HepG2 (cell line): Measurements from ENCODE around the gene GSAP. TPM values are rescaled to one million over a fixed set of nuclear protein-coding genes. Genes with fewer than 3 reads are reported as not detected.

Experiments
- ATAC-seq: fragments of 200-7000 bp; cut with Tn5 transposase; 3 replicates; pipeline ENCODE4 v1.9.1; 2020; ENCODE audit warnings: mild to moderate bottlenecking, moderate library complexity
- BruUV-seq: library from RNA; stranded (reverse); fragments of 400-500 nt; replicated peaks from 2 replicates; lab custom pipeline; 2021; lab: Mats Ljungman, UMichigan
- CTCF ChIA-PET: fragments of 300-600 bp; formaldehyde crosslinking; extraction: SDS; loops from one replicate; lab custom pipeline; 2021; ENCODE audit warnings: low total read pairs, inconsistent platforms, low intra/inter-chr PET ratio; lab: Yijun Ruan, JAX
- POLR2A ChIA-PET: fragments of 350-600 bp; sonication (Branson Sonifier 250); formaldehyde crosslinking; loops from one replicate; lab custom pipeline; 2020; ENCODE audit warnings: antibody characterized with exemption, inconsistent platforms; lab: Yijun Ruan, JAX
- DNase-seq: peaks from one replicate; pipeline ENCODE4 v3.0.0-alpha.2; 2015; ENCODE audit warnings: low spot score
- FAIRE-seq: peaks from 3 replicates; lab custom pipeline; 2011; peaks lifted over from hg19 to GRCh38; lab: Jason Lieb, UNC
- H2AFZ ChIP-seq: one replicate; pipeline ENCODE4 v1.6.1; 2011; ENCODE audit warnings: low read length, inconsistent platforms
- H3K27ac ChIP-seq: fragments of 300-600 bp; 3 replicates; pipeline ENCODE4 v1.8.0; 2011; ENCODE audit warnings: mixed run types, mild to moderate bottlenecking, mixed read lengths, low read length, inconsistent platforms; ENCODE audit not compliant: insufficient read depth; ENCODE audit errors: extremely low read length
- H3K27me3 ChIP-seq, 2 experiments: fragments of 200-600 bp in 1 of 2; 2 replicates in 1 of 2; 3 replicates in 1 of 2; pipeline versions ENCODE4 v1.6.0 to v1.8.0; 2011; ENCODE audit warnings: low read length in 2 of 2, mild to moderate bottlenecking in 2 of 2, moderate library complexity in 2 of 2, inconsistent platforms in 1 of 2; ENCODE audit not compliant: insufficient read depth in 2 of 2, control insufficient read depth in 1 of 2
- H3K36me3 ChIP-seq, 2 experiments: fragments of 200-600 bp in 1 of 2; replicated peaks in 1 of 2; 2 replicates in 1 of 2; 3 replicates in 1 of 2; pipeline versions ENCODE4 v1.5.1 to v1.8.0; 2011; ENCODE audit warnings: low read length in 2 of 2, inconsistent platforms in 1 of 2; ENCODE audit not compliant: insufficient read depth in 2 of 2, control insufficient read depth in 1 of 2
- H3K4me1 ChIP-seq: 2 replicates; pipeline ENCODE4 v1.5.1; 2012; ENCODE audit warnings: low read length, inconsistent platforms; ENCODE audit not compliant: insufficient read depth
- H3K4me2 ChIP-seq: 2 replicates; pipeline ENCODE4 v1.6.0; 2011; ENCODE audit warnings: low read depth, low read length, inconsistent platforms
- H3K4me3 ChIP-seq, 3 experiments: fragments of 200-600 bp in 1 of 3; sonication (generic), shearing (Covaris generic) in 1 of 3; replicated peaks in 1 of 3; 2 replicates each; pipeline ENCODE4 v1.5.1; 2011 to 2016; ENCODE audit warnings: low read length in 3 of 3, inconsistent platforms in 2 of 3, low read depth in 2 of 3, mild to moderate bottlenecking in 2 of 3, control low read depth in 1 of 3, mixed read lengths in 1 of 3; ENCODE audit not compliant: insufficient read depth in 1 of 3
- H3K79me2 ChIP-seq: one replicate; pipeline ENCODE4 v1.6.1; 2011; ENCODE audit warnings: low read length, inconsistent platforms; ENCODE audit not compliant: insufficient read depth
- H3K9ac ChIP-seq: 2 replicates; pipeline ENCODE4 v1.6.0; 2011; ENCODE audit warnings: mild to moderate bottlenecking, low read depth, low read length, inconsistent platforms; ENCODE audit not compliant: insufficient read depth
- H3K9me3 ChIP-seq: 2 replicates; pipeline ENCODE4 v1.5.1; 2012; ENCODE audit warnings: mild to moderate bottlenecking, low read length
- H4K20me1 ChIP-seq: 2 replicates; pipeline ENCODE4 v1.6.0; 2011; ENCODE audit warnings: inconsistent platforms, mild to moderate bottlenecking, low read length, moderate library complexity; ENCODE audit not compliant: insufficient read depth
- IRX3 ChIP-seq: sonication (generic); formaldehyde crosslinking; IDR thresholded peaks from 2 replicates; pipeline ENCODE4 v1.8.1; 2023; ENCODE audit warnings: mild to moderate bottlenecking, low read depth, missing genetic modification reagents, borderline replicate concordance
- ZBTB38 ChIP-seq: sonication (generic); formaldehyde crosslinking; IDR thresholded peaks from 2 replicates; pipeline ENCODE4 v1.5.1; 2020; ENCODE audit warnings: mild to moderate bottlenecking, missing genetic modification reagents
- ZFP91 ChIP-seq: sonication (generic); formaldehyde crosslinking; IDR thresholded peaks from 2 replicates; pipeline ENCODE4 v1.9.0; 2022; ENCODE audit warnings: missing genetic modification reagents, mild to moderate bottlenecking, borderline replicate concordance
- ZMYM3 ChIP-seq: sonication (generic); formaldehyde crosslinking; IDR thresholded peaks from 2 replicates; pipeline ENCODE4 v1.5.1; 2020; ENCODE audit warnings: mild to moderate bottlenecking, missing genetic modification reagents
- ZNF256 ChIP-seq: sonication (generic); formaldehyde crosslinking; conservative IDR thresholded peaks from 2 replicates; pipeline ENCODE4 v1.4.0; 2020; ENCODE audit warnings: missing genetic modification reagents
- ZNF292 ChIP-seq: sonication (generic); formaldehyde crosslinking; IDR thresholded peaks from 2 replicates; pipeline ENCODE4 v1.8.1; 2022; ENCODE audit warnings: mild to moderate bottlenecking, low read depth, missing genetic modification reagents, borderline replicate concordance
- ZNF33A ChIP-seq: sonication (generic); formaldehyde crosslinking; IDR thresholded peaks from 2 replicates; pipeline ENCODE4 v1.5.1; 2020; ENCODE audit warnings: missing genetic modification reagents, mild to moderate bottlenecking, moderate library complexity, borderline replicate concordance
- ZNF350 ChIP-seq: sonication (generic); formaldehyde crosslinking; IDR thresholded peaks from 2 replicates; pipeline ENCODE4 v1.4.0; 2020; ENCODE audit warnings: mild to moderate bottlenecking, low read depth, missing genetic modification reagents, borderline replicate concordance
- ZNF441 ChIP-seq: sonication (generic); formaldehyde crosslinking; IDR thresholded peaks from 2 replicates; pipeline ENCODE4 v1.7.0; 2021; ENCODE audit warnings: missing genetic modification reagents, borderline replicate concordance
- WGBS: methylation state at CpG from one replicate; pipeline ENCODE4 v1.1.6; 2017; ENCODE audit warnings: low lambda C conversion rate; 5-methylcytosine and 5-hydroxymethylcytosine counted together
- in situ Hi-C: cut with HindIII; loops from 2 replicates; pipeline ENCODE4 v1.10.0; 2017; ENCODE audit warnings: low pct_unique_long_range_greater_than_20kb; ENCODE audit not compliant: extremely low pct_ligation_motif_present
- intact Hi-C: fragments of 100-400 bp; cut with micrococcal nuclease; formaldehyde crosslinking; loops from one replicate; pipeline ENCODE4 v1.10.0; 2022; ENCODE audit not compliant: unreplicated experiment
- polyA plus RNA-seq, 8 experiments: library from polyadenylated mRNA; depleted of rRNA in 3 of 8; stranded (reverse) in 7 of 8; unstranded in 1 of 8; fragments of >200 nt; fragmentation: Illumina TruSeq in 4 of 8; extraction: Trizol in 4 of 8; gene quantifications; 2 replicates each; pipeline versions ENCODE4 v1.2.1 to v1.2.3, GENCODE V29; 2011 to 2016; ENCODE audit warnings: low read depth in 4 of 8, missing spikeins in 1 of 8, mixed read lengths in 1 of 8; ENCODE audit not compliant: insufficient read depth in 1 of 8
- total RNA-seq, 5 experiments: library from RNA; depleted of rRNA; stranded (reverse); fragments of >200 nt; fragmentation: Illumina TruSeq; extraction: Trizol; gene quantifications; 2 replicates each; pipeline ENCODE4 v1.2.3, GENCODE V29; 2016; ENCODE audit warnings: low read depth in 1 of 5
- TF ChIP-seq, protein P1 (sequence below): IDR thresholded peaks from 2 replicates; pipeline ENCODE4 v1.6.1; 2012; ENCODE audit warnings: low read length, improper control_type of control experiment

Gene GSAP
- total and polyA plus RNA-seq, 2 of the 13 experiments (the other 11 are each of a cell fraction or from before 2014, with no cell fraction given) = 34.6 to 40.6 TPM

DNA sequence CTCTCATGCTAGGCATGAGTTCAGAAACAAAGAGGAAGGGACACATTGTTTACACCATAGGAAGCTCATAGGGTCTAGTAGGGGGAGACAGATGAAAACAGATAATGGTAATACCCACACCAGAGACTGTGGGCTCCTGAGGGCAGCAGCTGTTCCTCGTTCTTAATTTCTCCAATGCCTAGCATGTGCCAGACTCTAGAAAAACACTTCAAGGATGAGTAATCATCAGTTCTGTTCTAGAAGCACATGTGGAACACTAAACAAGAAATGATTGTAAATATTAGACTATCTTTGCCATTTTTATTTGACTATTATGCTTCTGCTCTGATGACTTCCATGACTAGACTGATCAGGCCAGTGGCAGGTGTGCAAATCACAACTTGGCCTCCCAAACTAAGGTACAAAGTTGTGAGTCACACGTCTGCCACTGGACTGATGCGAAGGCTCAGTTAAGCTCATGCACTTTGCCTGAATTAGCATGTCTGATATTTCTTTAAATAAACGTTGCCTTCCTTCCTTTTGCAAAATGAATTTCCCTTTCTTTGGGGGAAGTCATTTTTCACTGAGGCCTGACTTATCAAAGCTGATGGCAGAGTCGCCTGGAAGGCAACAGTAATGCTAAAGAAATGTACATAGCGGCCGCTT, 127.4 kb downstream of the GSAP start:
- intact Hi-C loops = no loop called here
- CTCF ChIA-PET = no interaction called here

More for the DNA sequence above, 127.4 kb downstream of the GSAP start:
- Histone ChIP-seq H3K4me3 (no peak overlapping the region), H3K36me3 (no peaks in the 10 kb centered on the region), H3K27ac (no peak overlapping the region), H3K27me3 (no peaks in the 10 kb centered on the region), H3K9me3 (no peaks in the 10 kb centered on the region), H4K20me1 (no peaks in the 10 kb centered on the region), H3K4me1 (no peaks in the 10 kb centered on the region), H3K9ac (no peak overlapping the region), H3K4me2 (no peak overlapping the region), H2AFZ (no peak overlapping the region), H3K79me2 (no peaks in the 10 kb centered on the region)
- 72% methylated on average over 7 of the region's 7 CpGs for WGBS
- in situ Hi-C loops = no loop called here
- BruUV-seq = no TSS peak
- TF ChIP-seq ZNF441 (CRISPR knock-in tag) = no peak
- TF ChIP-seq ZMYM3 (CRISPR knock-in tag) = no peak
- TF ChIP-seq ZBTB38 (CRISPR knock-in tag) = no peak
- TF ChIP-seq ZNF256 (CRISPR knock-in tag) = no peak
- TF ChIP-seq IRX3 (CRISPR knock-in tag) = no peak
- TF ChIP-seq ZFP91 (CRISPR knock-in tag) = no peak
- no peak for TF ChIP-seq ZNF33A (CRISPR knock-in tag)
- no peak for TF ChIP-seq ZNF350 (CRISPR knock-in tag)
- no peak for TF ChIP-seq ZNF292
- TF ChIP-seq, protein P1, sequence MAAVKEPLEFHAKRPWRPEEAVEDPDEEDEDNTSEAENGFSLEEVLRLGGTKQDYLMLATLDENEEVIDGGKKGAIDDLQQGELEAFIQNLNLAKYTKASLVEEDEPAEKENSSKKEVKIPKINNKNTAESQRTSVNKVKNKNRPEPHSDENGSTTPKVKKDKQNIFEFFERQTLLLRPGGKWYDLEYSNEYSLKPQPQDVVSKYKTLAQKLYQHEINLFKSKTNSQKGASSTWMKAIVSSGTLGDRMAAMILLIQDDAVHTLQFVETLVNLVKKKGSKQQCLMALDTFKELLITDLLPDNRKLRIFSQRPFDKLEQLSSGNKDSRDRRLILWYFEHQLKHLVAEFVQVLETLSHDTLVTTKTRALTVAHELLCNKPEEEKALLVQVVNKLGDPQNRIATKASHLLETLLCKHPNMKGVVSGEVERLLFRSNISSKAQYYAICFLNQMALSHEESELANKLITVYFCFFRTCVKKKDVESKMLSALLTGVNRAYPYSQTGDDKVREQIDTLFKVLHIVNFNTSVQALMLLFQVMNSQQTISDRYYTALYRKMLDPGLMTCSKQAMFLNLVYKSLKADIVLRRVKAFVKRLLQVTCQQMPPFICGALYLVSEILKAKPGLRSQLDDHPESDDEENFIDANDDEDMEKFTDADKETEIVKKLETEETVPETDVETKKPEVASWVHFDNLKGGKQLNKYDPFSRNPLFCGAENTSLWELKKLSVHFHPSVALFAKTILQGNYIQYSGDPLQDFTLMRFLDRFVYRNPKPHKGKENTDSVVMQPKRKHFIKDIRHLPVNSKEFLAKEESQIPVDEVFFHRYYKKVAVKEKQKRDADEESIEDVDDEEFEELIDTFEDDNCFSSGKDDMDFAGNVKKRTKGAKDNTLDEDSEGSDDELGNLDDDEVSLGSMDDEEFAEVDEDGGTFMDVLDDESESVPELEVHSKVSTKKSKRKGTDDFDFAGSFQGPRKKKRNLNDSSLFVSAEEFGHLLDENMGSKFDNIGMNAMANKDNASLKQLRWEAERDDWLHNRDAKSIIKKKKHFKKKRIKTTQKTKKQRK = no peak
- DNase-seq (no peak), ATAC-seq (no peak), FAIRE-seq (no peak)
- POLR2A ChIA-PET = no interaction called here
